GDM1 (cell line): ENCODE measurements around the gene SHISA6.

Source experiments
- DNase-seq: peaks from one replicate; lab custom pipeline; 2025; lab: John Stamatoyannopoulos, UW

SHISA6 gene

GRCh38 chr17:11240841-11241610 lies at the start of gene SHISA6:
Gene SHISA6 (plus strand): TSS chr17:11241213.
- no peak for DNase-seq

DNA sequence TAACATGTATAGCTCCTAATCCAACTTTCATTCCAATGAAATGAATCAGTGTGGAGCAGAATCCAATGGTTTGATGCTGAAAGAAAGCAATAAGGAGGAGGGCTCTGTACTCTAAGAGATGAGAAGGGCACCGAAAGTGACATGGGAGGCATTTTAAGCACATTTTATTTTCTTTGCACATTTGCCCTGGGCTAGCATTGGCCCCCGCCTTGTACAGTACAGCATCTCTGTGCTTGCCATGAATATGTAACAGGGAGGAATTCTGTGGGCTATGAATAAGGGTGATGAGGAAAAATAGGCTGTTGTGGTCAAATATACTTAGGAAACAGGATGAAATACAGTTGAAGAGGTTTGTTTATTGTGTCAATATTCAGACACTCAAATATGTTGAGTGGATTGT lies 45.2 kb upstream of the SHISA6 start:
- DNase-seq: no peak

- no peak for DNase-seq
Observed at GRCh38 chr17:11204991-11205390, 36.0 kb upstream of the SHISA6 start.

DNA sequence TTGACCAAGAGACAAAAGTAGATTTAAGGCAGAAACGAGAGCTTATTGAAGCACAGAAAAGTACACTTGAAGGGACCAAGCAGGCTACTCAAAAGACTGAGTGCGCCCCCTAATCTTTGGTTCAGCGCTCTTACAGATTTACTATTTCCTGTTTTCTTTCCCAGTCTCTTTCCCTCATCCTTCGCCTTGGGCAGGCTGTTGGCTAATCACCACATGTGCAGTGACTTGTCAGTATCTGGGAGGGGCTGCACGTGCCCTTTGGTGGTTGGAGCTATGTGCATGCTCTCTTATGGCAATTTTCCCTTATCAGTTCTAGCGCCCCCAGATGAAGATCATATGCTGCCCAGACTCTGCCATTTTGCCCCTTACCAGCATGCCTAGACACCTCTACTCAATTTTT lies 35.4 kb upstream of the SHISA6 start:
- DNase-seq: no peak

GRCh38 chr17:11209906-11210305 lies 31.1 kb upstream of the SHISA6 start:
- no peak for DNase-seq

- DNase-seq: no peak
Observed at GRCh38 chr17:11212792-11213191, 28.2 kb upstream of the SHISA6 start.

GRCh38 chr17:11216976-11217375 lies 24.0 kb upstream of the SHISA6 start:
- DNase-seq: no peak

DNA sequence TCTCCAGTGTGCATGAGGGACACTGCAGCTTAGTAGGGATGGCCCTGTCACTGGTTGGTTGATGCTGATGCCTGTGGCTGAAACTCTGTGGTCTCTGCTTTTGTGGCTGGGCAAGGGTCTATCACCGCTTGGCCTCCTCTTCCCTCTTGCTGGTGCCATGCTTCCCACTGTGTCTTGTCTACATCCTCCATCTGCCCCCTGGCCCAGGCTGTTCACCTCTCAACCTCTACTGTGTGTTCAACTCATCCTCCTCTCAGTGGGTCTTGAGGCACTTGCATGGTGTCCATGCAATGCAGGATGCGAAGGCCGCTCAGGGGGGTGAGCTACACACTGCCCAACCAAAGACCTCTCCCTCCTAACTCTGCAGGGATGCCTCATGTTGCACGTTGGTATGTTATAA lies 19.8 kb upstream of the SHISA6 start:
- DNase-seq: no peak

DNA sequence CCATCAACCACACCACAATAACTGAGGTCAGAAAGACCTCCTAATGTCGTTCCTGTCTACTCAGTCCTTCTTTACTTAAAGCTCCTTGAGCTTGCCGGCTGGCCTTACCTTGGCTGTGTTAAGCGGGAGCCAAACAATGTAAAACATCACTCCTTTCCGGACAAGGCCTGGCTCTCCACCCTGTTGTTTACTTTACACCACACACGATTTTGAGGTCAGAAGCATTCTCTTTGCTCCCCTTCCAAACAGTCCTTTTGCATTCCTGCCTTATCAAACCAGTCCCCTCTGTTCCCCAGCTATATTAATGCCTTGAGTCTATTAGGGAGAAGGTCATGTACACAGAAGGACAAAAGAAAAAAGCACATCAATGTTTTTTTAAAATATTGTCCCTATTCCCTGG lies 19.3 kb upstream of the SHISA6 start:
- DNase-seq: no peak

DNA sequence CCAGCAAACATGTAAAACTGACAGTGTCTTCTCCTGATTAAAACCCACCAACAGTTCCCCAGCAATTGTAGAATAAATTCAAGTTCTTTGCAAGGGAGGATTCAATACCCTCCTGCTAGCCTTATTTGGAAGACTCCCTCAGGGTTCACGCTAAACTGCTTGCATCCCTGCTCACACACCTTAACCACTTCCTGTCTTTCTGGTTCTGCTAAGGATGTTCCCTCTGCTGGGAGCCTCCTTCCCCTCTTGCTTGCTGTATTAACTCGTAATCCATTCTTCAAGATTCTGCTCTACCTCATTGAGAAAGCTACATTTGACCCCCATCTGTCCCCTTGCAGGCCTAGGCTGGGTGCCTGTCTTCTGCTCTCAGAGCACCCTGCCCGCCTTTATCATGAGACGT lies 2.3 kb upstream of the SHISA6 start:
- no peak for DNase-seq

DNA sequence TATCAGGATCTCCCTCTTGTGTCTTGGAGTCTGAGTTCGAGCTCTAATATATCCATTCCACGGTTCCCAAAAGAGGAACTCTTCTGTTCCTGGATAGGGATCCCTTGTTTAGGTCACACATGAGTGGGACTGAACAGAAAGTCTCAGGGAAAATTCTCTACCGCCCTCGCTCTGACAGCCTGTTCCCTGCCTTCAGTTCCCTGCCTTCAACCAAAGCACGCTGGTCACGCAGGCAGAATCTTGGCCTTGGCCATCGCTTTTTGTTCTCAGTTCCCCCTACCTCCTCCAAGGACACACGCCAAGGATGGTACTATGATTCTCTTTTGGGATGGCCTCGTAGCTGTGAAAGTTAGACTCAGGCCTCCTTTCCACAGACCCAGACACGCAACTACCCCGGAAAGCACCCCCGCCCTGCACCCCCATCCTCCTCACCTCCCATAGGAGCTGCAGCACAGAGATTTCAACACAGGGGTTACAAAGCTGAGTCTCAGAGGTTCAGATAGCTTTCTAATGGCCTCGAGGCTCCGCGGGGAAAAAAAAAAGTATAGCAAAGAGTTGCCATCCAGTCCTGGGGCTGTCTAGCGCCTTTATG lies 1.5 kb upstream of the SHISA6 start:
- DNase-seq: no peak

GRCh38 chr17:11240041-11240840 lies 772 bp upstream of the SHISA6 start:
- no peak for DNase-seq

GRCh38 chr17:11241611-11242226 lies 706 bp downstream of the SHISA6 start:
- DNase-seq: no peak

GRCh38 chr17:11242411-11242810 lies 1.4 kb downstream of the SHISA6 start:
- no peak for DNase-seq

DNA sequence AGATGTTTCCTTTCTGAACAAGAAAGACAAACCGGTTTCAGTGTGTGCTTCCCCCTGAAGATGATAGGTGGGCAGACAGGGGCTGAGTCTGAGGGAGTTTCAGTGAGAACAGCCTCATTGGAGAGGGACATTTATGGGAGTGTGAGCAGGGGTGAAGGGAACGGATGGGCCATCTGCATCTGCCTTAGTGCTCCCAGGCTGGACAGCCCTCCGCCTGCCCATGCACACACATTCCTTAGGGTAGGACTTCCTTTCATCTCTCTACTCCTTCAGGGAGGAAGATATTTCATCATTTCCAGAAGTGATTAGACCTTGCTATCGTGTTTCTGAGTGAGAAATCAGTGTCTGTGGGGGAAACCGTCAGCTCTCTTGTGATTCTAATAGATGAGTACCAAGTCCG lies 3.8 kb downstream of the SHISA6 start:
- no peak for DNase-seq

DNA sequence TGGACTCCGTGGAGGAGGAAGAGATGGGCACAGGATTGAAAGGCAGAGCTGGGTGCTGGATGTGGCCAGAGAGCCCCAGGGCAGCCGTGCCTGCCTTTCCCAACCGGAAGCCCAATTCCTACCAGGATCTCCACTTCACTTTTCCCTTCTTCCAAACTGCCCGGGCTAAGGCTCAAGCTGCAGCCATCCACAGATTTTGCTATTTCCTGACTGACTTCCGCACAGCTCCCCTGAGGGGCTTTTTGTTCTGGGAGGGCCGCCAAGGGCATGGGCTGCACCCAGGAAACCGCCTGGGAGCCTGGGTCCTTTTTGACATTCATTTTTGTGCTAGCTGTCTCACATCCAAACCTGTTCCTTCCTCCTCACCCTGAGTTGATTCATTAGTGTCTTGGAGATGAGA lies 4.2 kb downstream of the SHISA6 start:
- DNase-seq: no peak

GRCh38 chr17:11245791-11246190 lies 4.8 kb downstream of the SHISA6 start:
- DNase-seq: no peak

GRCh38 chr17:11250161-11250560 lies 9.1 kb downstream of the SHISA6 start:
- DNase-seq: no peak

DNA sequence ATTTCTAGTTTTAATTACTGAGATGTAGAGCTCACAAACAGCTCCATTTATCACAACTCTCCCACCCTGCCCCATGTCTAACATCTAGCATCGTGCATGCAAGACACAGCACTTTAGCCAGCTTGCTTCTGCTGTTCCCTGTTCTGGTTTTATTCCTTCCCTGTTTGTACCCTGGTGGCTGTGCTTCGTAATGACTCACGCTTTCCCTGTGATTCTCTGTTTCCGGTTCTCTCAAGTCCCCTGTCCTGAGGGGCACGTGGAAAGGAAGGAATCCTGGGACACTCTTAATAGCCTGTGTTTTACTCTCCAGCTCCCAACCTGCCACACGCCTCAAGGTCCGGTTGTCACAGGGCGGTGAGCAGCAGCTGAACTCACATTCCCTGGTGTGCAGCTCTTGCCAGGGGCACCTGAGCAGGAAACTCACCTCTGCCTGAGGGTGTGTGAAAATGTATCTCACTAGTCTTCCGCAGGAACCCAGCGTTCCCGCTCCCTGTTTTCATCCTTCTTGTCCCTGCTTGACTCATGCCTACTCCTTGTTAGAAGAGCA lies 10.6 kb downstream of the SHISA6 start:
- no peak for DNase-seq

GRCh38 chr17:11252146-11252545 lies 11.1 kb downstream of the SHISA6 start:
- no peak for DNase-seq

- DNase-seq: no peak
Observed at GRCh38 chr17:11256877-11257276, 15.9 kb downstream of the SHISA6 start.

DNA sequence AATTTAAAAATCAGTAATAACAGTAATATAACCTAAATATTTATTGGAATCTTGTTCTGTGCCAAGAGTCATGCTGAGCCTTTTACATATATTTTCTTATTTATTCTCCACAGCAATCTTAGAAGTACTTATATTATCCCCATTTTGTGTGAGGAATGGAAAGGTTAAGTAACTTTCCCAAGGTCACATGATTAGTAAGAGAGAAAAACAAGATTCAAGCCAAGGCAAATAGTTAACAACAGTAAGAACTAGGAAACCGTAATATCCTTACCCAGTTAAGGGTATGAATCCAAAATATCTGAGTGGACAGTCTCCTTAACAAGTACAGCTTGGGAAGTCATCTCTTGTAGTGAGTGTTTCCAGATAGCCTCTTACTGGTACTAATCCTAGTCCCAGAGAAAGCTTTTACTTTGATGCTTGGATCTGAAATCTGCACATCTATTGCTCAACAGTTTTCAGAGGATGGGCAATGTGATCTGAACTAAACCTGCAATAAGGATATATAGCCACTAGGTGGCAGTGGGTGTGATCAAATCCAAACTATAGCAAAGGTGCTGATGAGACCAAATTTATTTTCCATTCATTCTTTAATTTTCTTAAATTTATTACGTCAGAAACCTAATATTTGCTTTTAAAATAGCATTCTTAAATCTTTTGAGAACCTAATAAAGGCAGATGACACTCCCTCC lies 23.3 kb downstream of the SHISA6 start:
- DNase-seq: no peak
